NT2/D1 (cell line): Measurements from ENCODE around the gene DCDC1.

Experiments
- YY1 ChIP-seq: IDR thresholded peaks from 2 replicates; pipeline ENCODE4 v1.6.1; 2011; ENCODE audit not compliant: insufficient read length, insufficient read depth
- ZNF274 ChIP-seq: IDR thresholded peaks from 2 replicates; pipeline ENCODE4 v1.6.1; 2011; ENCODE audit warnings: mild to moderate bottlenecking, low read depth, low read length

GRCh38 chr11:31303644-31304180 is 65.8 kb downstream of the DCDC1 start:
- TF ChIP-seq ZNF274 (no peak), YY1 (no peak)
